GM04504 (cell line): Measurements from ENCODE around the gene MAGT1.
A peak's percentile ranks its signal among the peaks of the same experiment; 100 is the strongest.
"Not testable (repeated sequence)": the region's sequence is repeated elsewhere in the genome, so short reads cannot be mapped to it uniquely, and the experiment has no call there.

Experiments used
- DNase-seq: peaks from one replicate; pipeline ENCODE4 v3.0.0-alpha.2; 2012; ENCODE audit warnings: low read depth

Gene MAGT1

GRCh38 chrX:77831544-77831943, 63.7 kb downstream of the MAGT1 start:
- not testable (repeated sequence) for DNase-seq

DNA sequence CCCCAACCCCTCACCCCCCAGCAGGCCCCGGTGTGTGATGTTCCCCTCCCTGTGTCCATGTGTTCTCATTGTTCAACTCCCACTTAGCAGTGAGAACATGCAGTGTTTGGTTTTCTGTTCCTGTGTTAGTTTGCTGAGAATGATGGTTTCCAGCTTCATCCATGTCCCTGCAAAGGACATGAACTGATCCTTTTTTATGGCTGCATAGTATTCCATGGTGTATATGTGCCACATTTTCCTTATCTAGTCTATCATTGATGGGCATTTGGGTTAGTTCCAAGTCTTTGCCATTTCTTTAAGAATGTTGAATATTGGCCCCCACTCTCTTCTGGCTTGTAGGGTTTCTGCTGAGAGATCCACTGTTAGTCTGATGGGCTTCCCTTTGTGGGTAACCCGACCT, 73.2 kb downstream of the MAGT1 start:
- DNase-seq: not testable (repeated sequence)

DNA sequence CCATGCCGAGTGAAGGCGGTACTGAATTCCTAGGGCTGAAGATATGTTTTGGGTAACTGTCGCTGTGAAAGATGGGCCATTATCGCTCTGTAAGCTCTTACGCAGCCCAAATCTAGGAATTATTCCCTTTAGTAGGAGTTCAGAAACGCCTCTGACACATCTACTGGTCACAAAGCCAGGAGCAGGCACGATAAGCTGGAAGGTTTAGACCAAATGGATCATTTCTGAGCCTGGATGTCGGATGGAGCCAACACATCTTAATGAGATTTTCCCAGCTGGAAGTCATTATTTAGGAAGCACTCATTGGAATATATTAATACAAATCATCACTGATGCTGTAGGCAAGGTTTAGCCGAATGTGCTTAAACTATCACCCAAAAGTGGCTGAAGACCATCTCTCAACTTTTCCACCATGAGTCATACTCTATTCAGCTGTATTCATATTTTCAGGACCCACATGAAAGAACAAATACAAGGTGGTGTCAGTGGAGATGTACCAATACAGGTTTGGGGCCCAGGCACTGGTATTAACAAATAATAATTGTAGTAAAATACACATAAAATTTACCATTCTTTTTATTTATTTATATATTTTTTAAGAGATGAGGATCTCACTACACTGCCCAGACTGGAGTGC, 75.0 kb downstream of the MAGT1 start:
- DNase-seq: no peak

- DNase-seq: no peak
Observed at GRCh38 chrX:77814210-77814609, 81.0 kb downstream of the MAGT1 start.

GRCh38 chrX:77802201-77802600, 93.0 kb downstream of the MAGT1 start:
- no peak for DNase-seq

DNA sequence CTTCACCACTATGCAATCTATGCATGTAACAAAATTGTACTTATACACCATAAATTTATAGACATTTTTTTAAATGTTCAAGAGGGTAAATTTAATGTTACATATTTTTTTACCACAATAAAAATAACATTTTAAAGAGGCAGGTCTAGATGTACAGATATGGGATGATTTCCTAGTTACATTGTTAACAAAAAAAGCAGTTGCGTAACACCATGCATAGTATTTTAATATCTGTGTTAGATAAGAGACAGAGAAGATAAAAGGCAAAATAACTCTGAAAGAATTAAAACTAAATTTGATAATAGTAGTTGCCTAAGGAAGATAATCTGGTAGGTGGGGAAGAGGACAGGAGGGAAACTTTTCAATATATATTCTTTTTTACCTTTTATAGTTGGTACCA, 100.1 kb downstream of the MAGT1 start:
- no peak for DNase-seq

DNA sequence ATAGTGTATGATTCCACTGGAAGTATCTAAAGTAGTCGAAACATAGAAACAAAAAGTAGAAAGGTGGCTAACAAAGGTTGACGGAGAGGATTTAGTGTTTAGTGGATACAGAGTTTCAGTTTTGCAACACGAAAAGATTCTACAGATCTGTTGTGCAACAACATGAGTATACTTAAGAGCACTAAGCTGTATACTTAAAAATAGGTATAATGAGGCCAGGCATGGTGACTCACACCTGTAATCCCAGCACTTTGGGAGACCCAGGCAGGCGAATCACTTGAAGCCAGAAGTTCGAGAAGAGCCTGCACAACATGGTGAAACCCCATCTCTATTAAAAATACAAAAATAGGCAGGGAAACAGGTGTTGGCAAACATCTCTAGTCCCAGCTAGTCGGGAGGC, 101.3 kb downstream of the MAGT1 start:
- DNase-seq: no peak

GRCh38 chrX:77788050-77788449, 107.2 kb downstream of the MAGT1 start:
- peak; percentile 31 for DNase-seq

DNA sequence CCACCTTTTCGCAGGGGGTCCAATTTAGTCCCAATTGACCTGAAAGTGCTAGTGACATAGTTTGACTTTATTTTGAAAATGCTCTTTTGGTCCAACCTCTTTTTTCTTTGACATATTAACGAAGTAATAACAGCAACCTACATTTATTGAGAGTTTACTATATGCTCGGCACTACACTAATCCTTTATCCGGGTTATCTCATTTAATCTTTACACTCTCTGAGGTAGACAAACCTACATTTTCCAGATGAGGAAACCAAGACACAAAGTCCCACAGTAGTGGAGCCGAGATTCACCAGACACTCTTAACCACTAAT, 108.9 kb downstream of the MAGT1 start:
- no peak for DNase-seq

- DNase-seq: peak; percentile 42
Observed at GRCh38 chrX:77785486-77786364, 109.5 kb downstream of the MAGT1 start, which contains the start of gene ATRX. TSS of gene ATRX (minus strand) at chrX:77786216. CDS start at chrX:77786001, 215 bp downstream.

- no peak for DNase-seq
Observed at GRCh38 chrX:77779695-77780094, 115.5 kb downstream of the MAGT1 start.

GRCh38 chrX:77776659-77777058, 118.6 kb downstream of the MAGT1 start:
- no peak for DNase-seq
